HG03039 (cell line): ENCODE data around the gene PCDHGA2.
"Not testable (repeated sequence)": the region's sequence is repeated elsewhere in the genome, so short reads cannot be mapped to it uniquely, and the experiment has no call there.

Source experiments
- ATAC-seq: cut with Tn5 transposase; IDR thresholded peaks from one replicate; pipeline ENCODE4 v1.9.1; 2021; ENCODE audit warnings: mild to moderate bottlenecking, moderate library complexity; ENCODE audit not compliant: unreplicated experiment

PCDHGA2 gene

GRCh38 chr5:141338538-141339306, at the start of gene PCDHGA2:
Gene PCDHGA2 (plus strand): TSS chr5:141338760.
- ATAC-seq = no peak

GRCh38 chr5:141298376-141298775, 40.2 kb upstream of the PCDHGA2 start:
- no peak for ATAC-seq

DNA sequence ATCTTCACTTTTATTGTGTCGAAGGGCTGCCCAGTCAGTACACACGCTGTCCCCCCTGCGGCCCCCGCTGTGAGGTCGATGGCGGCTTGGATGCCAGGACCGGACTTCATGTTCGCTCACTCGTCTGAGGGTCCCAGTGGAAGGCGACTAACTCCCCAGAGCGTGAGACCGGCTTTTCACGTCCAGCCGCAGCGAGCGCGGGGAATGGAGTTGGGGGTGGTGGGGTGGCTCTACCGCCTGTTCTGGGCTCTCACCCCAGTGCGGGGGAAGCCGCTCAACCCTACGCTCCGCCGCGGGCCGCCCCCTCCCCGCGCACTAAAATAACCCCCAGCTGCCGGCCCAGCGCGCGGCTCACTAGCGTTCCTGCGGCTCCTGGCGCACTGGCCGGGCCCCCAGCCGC, 34.8 kb upstream of the PCDHGA2 start, which contains the start of gene SLC25A2:
Gene SLC25A2 (minus strand): TSS at position 294 of the 400 bp plus-strand sequence. CDS start 184 bp downstream, at position 110.
- no peak for ATAC-seq

DNA sequence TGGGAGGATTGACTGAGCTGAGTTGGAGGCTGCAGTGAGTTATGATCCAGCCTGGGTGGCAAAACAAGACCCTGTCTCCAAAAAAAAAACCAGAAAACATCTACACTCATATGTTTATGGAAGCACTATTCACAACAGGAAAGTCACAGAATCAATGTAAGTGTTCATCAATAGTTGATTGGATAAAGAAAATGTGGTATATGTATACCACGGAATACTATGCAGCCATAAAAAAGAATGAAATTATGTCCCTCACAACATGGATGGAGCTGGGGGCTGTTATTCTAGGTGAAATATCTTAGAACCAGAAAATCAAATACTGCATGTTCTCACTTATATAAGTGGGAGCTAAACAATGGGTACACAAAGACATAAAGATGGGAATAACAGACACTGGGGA, 31.9 kb upstream of the PCDHGA2 start:
- ATAC-seq = no peak

DNA sequence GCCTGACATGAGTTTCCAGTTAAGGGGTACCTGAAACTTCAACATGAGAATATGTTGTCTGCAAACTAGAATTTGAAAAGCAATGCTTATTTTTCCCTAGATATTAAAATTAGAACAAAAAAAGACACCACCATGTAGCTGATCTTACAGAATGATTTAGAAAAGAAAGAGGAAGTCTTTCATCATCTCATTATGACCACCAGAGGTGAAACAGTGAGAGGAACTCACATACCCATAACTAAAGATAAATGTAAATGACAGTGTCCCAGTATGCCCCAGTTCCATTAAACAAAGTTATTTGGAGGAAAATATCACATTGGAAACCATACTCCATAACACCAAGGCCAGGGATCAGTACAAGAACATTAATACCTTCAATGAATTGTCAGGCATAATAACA, 24.8 kb upstream of the PCDHGA2 start:
- ATAC-seq = no peak

DNA sequence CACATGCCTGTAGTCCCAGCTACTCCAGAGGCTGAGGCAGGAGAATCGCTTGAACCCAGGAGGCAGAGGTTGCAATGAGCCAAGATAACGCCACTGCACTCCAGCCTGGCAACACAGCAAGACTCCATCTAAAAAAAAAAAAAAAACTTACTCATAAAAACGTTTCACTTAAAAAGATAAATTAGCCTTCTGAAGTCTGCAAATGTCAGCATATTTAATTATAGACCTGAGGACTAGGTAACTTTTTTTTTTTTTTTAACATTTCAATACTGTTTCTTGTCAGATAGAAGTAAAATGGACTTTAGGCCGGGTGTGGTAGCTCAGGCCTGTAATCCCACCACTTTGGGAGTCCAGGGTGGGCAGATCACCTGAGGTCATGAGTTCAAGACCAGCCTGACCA, 21.6 kb upstream of the PCDHGA2 start:
- not testable (repeated sequence) for ATAC-seq

DNA sequence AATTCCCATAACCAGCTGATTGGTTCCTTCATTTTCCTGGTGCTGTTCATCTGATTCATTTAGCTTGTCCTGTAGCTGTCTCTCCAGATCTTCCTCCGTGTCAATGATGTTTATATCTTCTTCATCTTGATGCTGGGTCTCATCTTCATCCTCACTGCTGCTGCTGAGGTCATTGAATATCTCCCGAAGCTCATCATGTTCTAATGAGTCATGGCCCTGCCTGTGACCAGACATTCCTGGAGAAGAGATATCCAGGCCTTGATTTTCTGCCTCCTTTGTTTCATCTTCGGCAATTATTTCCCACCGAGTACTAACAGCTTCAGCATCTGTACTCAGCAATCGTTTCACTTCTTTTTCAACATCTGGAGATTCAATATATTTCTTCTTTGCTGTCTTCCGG, 19.4 kb upstream of the PCDHGA2 start:
- ATAC-seq = no peak

- ATAC-seq = no peak
These were observed 18.9 kb upstream of the PCDHGA2 start for GRCh38 chr5:141319699-141320098.

DNA sequence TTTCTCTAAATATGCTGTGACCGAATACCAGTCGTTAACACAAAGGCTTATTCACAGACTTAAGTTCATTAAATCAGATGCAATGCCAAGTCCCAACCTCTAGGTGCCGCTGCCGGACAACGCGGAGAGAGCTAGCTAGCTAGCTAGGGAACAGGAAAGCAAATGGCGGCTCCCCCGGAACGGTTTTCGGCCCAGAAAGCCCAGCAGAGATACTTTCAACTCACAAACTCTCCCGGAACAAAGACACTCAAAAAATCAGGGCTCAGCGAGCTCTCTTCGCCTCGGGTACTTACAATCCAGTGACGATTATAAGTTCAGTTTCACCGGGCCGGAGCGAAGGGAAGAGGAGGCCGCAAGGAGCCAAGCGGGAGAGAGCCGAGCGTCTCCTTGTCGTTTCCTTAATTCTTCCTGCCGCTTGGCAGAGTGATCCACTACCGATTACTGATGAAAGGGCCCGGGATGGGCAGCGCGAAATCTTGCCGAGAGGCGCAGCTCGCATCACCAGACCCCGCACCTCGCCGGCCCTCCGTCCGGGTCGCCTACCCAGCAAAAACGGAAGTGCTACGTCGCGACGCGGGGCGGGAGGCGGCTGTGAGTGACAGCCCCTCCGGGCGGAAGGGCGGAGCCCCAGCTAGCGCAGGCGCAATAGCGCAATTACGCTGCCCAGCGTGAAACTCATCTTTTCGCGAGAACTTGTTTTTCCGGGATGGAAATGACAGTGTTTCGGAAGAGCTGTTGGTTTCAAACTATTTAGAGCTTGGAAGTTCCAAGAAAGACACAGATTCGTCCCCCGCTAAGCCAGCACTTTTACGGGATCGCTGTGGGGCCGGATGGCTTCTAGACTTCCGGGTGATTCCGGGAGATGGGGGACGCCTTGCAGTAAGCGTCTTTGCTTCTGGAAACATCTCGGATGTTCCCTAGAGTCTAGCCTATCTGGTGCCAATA, 18.1 kb upstream of the PCDHGA2 start, which contains the start of gene TAF7:
Gene TAF7 (minus strand): TSS at position 560 of the 945 bp plus-strand sequence. CDS start 740 bp downstream, outside the sequence.
- ATAC-seq = peak; percentile 91

DNA sequence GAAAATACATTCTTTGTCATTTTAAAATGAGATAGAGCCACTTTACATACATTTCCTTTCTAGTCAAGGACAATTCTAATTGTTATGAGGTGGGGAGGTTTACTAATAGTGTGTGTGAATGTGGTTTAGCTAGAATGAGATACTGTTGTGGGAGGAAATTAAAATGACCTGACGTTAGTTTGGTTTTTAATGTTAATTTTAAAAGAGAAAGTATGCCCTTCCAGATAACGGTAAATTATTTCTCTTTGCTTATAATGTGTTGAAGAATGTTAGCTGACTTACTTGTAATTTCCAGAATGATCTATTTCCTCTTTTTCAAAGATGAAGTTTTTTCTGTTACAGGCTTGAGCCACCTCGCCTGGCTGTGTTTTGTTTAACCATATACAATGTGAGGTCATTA, 16.3 kb upstream of the PCDHGA2 start:
- no peak for ATAC-seq

DNA sequence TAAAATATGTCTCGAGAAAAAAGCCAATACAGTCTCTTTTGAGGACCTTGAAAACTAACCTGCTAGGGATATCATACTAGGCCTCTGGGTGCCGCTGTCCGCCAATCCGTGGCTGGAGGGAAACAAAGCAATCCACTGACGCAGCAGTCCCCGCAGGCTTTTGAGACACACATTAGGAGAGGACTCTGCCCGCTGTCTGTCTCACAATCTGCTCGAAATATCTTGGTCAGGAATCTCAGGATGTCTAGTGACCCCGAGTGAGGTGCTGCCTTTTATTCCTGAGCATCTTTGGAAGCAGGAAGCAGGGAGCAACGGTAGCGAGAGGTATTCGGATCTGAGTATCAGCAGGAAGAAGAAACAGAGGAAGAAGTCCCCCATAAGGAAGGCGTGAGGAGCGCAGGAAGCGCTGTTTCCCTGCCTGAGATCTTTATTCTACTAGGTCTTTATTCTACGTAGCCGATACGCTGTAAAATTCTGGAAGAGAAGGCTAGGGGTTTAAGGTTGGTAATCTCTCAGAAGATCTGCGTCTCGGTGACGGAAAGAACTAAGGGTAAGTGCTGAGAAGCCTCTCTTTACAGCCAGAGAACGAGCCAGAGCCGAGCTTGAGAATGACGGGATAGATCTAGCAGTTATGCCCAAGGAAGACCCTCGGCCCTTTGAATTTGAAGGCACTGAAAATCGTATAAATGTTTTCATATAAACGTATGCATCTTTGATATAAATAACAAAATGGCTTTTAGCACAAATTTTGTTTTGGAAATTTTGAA, 12.3 kb upstream of the PCDHGA2 start:
- peak; percentile 88 for ATAC-seq

DNA sequence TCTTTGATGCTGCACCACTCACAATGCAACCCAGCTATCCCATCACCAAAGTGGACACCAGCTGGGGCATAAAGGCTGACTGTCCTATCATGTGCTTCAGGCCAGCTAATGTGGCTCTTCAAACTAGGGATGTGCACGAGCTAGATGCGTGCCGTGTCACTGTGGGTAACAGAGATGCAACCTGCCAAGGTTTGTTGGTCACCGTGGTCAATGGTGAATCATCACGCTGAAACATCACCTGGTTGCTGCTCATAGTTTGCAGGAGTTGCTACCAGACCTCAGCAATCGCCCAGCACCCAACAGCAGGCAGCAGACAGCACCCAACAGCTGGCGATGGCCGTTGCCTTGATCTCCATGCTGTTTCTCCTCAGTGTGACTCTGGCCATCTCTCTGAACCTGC, 10.3 kb upstream of the PCDHGA2 start:
- ATAC-seq = no peak

DNA sequence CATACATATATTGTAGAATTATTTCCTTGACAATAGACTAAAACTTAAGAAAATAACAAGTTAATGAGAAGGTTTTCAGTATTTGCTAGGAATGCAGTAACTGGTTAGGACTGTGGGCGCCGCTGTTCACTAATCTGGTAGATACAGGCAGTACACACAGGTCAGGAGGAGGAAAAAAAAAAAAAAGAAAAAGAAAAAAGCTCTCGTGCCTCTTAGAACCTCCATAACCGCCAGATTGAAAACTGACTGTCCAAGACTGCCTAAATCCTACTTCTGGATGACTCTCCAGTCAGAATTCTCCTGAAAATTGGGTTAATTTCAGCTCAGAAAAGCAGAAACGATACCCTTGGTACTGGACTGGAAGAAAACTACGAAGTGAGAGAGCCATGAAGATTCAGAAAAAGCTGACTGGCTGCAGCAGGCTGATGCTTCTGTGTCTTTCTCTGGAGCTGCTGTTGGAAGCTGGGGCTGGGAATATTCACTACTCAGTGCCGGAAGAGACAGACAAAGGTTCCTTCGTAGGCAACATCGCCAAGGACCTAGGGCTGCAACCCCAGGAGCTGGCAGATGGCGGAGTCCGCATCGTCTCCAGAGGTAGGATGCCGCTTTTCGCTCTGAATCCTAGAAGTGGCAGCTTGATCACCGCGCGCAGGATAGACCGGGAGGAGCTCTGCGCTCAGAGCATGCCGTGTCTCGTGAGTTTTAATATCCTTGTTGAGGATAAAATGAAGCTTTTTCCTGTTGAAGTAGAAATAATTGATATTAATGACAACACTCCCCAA, 8.1 kb upstream of the PCDHGA2 start, which contains the start of gene PCDHGA1:
Gene PCDHGA1 (plus strand): TSS at position 216 of the 782 bp plus-strand sequence.
- no peak for ATAC-seq

GRCh38 chr5:141332571-141332970, 6.0 kb upstream of the PCDHGA2 start:
- ATAC-seq = not testable (repeated sequence)

DNA sequence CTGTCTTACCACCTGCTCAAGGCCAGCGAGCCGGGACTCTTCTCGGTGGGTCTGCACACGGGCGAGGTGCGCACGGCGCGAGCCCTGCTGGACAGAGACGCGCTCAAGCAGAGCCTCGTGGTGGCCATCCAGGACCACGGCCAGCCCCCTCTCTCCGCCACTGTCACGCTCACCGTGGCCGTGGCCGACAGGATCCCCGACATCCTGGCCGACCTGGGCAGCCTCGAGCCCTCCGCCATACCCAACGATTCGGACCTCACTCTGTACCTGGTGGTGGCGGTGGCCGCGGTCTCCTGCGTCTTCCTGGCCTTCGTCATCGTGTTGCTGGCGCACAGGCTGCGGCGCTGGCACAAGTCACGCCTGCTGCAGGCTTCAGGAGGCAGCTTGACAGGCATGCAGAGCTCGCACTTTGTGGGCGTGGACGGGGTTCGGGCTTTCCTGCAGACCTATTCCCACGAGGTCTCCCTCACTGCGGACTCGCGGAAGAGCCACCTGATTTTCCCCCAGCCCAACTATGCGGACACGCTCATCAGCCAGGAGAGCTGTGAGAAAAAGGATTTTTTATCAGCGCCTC, 2.3 kb downstream of the PCDHGA2 start:
- not testable (repeated sequence) for ATAC-seq

GRCh38 chr5:141342773-141343172, 4.2 kb downstream of the PCDHGA2 start:
- no peak for ATAC-seq

DNA sequence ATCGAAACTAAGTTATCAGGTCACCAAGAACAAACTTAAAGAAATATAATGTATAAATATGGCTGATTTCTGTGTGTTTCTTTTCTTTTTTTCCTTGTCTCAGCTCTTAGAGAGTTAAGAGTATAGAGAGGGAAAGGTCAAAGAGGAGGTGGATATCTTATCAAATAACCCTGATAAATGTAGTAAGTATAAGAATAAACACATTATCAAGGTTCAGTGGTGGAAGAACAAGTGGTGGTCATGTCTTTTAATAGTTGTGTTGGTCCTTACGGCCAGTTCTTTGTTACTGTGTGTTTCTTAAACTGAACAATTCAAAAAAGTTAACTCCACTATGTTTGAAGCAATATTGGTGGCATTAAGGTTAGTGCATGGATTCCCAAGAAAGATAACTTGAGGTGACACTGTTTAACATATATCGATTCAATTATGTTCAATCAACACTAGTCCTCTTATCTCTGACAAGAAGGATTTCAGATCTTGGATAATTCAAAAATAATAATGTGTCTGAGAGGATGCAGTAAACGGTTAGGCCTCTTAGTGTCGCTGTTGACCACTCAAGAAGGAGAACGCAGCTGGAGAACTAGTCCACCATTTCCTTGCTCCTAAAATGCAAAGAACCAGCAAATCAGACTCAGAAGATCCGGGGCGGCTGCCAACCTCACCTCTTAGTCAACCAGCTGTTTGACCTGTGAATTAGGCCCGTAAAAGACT, 4.8 kb downstream of the PCDHGA2 start, which contains the start of gene PCDHGA3:
Gene PCDHGA3 (plus strand): TSS at position 588 of the 711 bp plus-strand sequence. CDS start 205 bp downstream, outside the sequence.
- ATAC-seq = no peak

GRCh38 chr5:141343953-141344463, 5.4 kb downstream of the PCDHGA2 start:
- no peak for ATAC-seq

DNA sequence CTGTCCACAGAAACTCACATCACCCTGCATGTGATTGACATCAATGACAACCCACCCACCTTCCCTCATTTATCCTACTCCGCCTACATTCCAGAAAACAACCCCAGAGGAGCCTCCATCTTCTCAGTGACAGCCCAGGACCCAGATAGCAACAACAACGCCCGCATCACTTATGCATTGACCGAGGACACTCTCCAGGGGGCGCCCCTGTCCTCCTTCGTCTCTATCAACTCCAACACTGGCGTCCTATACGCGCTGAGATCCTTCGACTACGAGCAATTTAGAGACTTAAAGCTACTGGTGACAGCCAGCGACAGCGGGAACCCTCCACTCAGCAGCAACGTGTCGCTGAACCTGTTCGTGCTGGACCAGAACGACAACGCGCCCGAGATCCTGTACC, 6.8 kb downstream of the PCDHGA2 start:
- ATAC-seq = no peak
